ENCODE data around the gene PPP1R9B.
A peak's percentile ranks its signal among the peaks of the same experiment; 100 is the strongest.

Gene PPP1R9B

GRCh38 chr17:50148226-50149090 is 2.0 kb downstream of the PPP1R9B start:
- no peaks in the 10 kb centered on the region for H3K9me3 ChIP-seq (ENCODE audit: low read length)
- H3K4me1 ChIP-seq (ENCODE audit: insufficient read depth, low read length, severe bottlenecking): peaks cover 35% of the 10 kb centered on the region
- H3K27me3 ChIP-seq (ENCODE audit: insufficient read depth, low read length): no peaks in the 10 kb centered on the region
- peak overlapping the region; percentile 93 for H3K9ac ChIP-seq (ENCODE audit: low read length)
- H3K4me2 ChIP-seq (ENCODE audit: low read length): peak overlapping the region; percentile 69
- peaks cover 23% of the 10 kb centered on the region for H3K36me3 ChIP-seq (ENCODE audit: insufficient read depth, low read length)
- H3K4me3 ChIP-seq (ENCODE audit: low read depth, low read length, poor library complexity, severe bottlenecking): peak overlapping the region; percentile 80
- no peak overlapping the region for H2AFZ ChIP-seq (ENCODE audit: low read length)
- H3K27ac ChIP-seq (ENCODE audit: low read depth, low read length, poor library complexity, severe bottlenecking): peak overlapping the region; percentile 66
- H3K9me2 ChIP-seq (ENCODE audit: low read depth, low read length): no peaks in the 10 kb centered on the region
- no peak for TF ChIP-seq EZH2 (IDR thresholded peaks at IDR 0.05; ENCODE audit: borderline replicate concordance, low read length)
- no peak for TF ChIP-seq CTCF (IDR thresholded peaks at IDR 0.05; ENCODE audit: low read length)
- H3K79me2 ChIP-seq (ENCODE audit: insufficient read depth, low read length): no peaks in the 10 kb centered on the region
- no peaks in the 10 kb centered on the region for H3F3A ChIP-seq (ENCODE audit: insufficient read depth, low read length)
- no peaks in the 10 kb centered on the region for H4K20me1 ChIP-seq (ENCODE audit: insufficient read depth, low read length)

GRCh38 chr17:50147841-50148225 is 2.6 kb downstream of the PPP1R9B start:
- peak overlapping the region; percentile 93 for H3K9ac ChIP-seq (ENCODE audit: low read length)
- TF ChIP-seq EZH2 (IDR thresholded peaks at IDR 0.05; ENCODE audit: borderline replicate concordance, low read length) (no peak), CTCF (IDR thresholded peaks at IDR 0.05; ENCODE audit: low read length) (no peak)
- no peaks in the 10 kb centered on the region for H3K27me3 ChIP-seq (ENCODE audit: insufficient read depth, low read length)
- H3K9me2 ChIP-seq (ENCODE audit: low read depth, low read length): no peaks in the 10 kb centered on the region
- peaks cover 29% of the 10 kb centered on the region for H3K36me3 ChIP-seq (ENCODE audit: insufficient read depth, low read length)
- H2AFZ ChIP-seq (ENCODE audit: low read length): no peak overlapping the region
- H3K79me2 ChIP-seq (ENCODE audit: insufficient read depth, low read length): no peaks in the 10 kb centered on the region
- H4K20me1 ChIP-seq (ENCODE audit: insufficient read depth, low read length): no peaks in the 10 kb centered on the region
- H3K4me2 ChIP-seq (ENCODE audit: low read length): peak overlapping the region; percentile 69
- peak overlapping the region; percentile 80 for H3K4me3 ChIP-seq (ENCODE audit: low read depth, low read length, poor library complexity, severe bottlenecking)
- no peaks in the 10 kb centered on the region for H3F3A ChIP-seq (ENCODE audit: insufficient read depth, low read length)
- peaks cover 35% of the 10 kb centered on the region for H3K4me1 ChIP-seq (ENCODE audit: insufficient read depth, low read length, severe bottlenecking)
- no peaks in the 10 kb centered on the region for H3K9me3 ChIP-seq (ENCODE audit: low read length)
- peak overlapping the region; percentile 66 for H3K27ac ChIP-seq (ENCODE audit: low read depth, low read length, poor library complexity, severe bottlenecking)

- Histone ChIP-seq H3K4me3 (ENCODE audit: low read depth, low read length, poor library complexity, severe bottlenecking) (peak overlapping the region; percentile 80), H3K27ac (ENCODE audit: low read depth, low read length, poor library complexity, severe bottlenecking) (peak overlapping the region; percentile 66), H3K79me2 (ENCODE audit: insufficient read depth, low read length) (no peaks in the 10 kb centered on the region), H3K9me3 (ENCODE audit: low read length) (no peaks in the 10 kb centered on the region), H3K4me2 (ENCODE audit: low read length) (peak overlapping the region; percentile 69), H3K9me2 (ENCODE audit: low read depth, low read length) (no peaks in the 10 kb centered on the region), H3K4me1 (ENCODE audit: insufficient read depth, low read length, severe bottlenecking) (peaks cover 30% of the 10 kb centered on the region), H3K27me3 (ENCODE audit: insufficient read depth, low read length) (no peaks in the 10 kb centered on the region), H3F3A (ENCODE audit: insufficient read depth, low read length) (no peaks in the 10 kb centered on the region), H2AFZ (ENCODE audit: low read length) (no peak overlapping the region), H3K9ac (ENCODE audit: low read length) (peak overlapping the region; percentile 93), H4K20me1 (ENCODE audit: insufficient read depth, low read length) (no peaks in the 10 kb centered on the region), H3K36me3 (ENCODE audit: insufficient read depth, low read length) (peaks cover 36% of the 10 kb centered on the region)
- TF ChIP-seq CTCF (IDR thresholded peaks at IDR 0.05; ENCODE audit: low read length) (no peak), EZH2 (IDR thresholded peaks at IDR 0.05; ENCODE audit: borderline replicate concordance, low read length) (no peak)
Observed at GRCh38 chr17:50146927-50147665, 3.4 kb downstream of the PPP1R9B start.
